IMR-90 (cell line): Measurements from ENCODE around the gene C12orf60.

ENCODE experiments used
- CTCF ChIP-seq: conservative IDR thresholded peaks from 2 replicates; pipeline ENCODE4 v1.5.1; 2012; ENCODE audit warnings: mild to moderate bottlenecking, low read depth, low read length, improper control_type of control experiment
- MAFK ChIP-seq: IDR thresholded peaks from 2 replicates; pipeline ENCODE4 v1.6.1; 2012; ENCODE audit warnings: low read depth, low read length, improper control_type of control experiment
- POLR2A ChIP-seq: IDR thresholded peaks from 2 replicates; pipeline ENCODE4 v1.6.1; 2012; ENCODE audit warnings: mild to moderate bottlenecking, low read depth, low read length

- TF ChIP-seq CTCF (peak; percentile 58), POLR2A (no peak), MAFK (no peak)
Measured at GRCh38 chr12:14810953-14811483, 7.5 kb downstream of the C12orf60 start.
